ENCODE results near the gene CSGALNACT2.

CSGALNACT2 gene

DNA sequence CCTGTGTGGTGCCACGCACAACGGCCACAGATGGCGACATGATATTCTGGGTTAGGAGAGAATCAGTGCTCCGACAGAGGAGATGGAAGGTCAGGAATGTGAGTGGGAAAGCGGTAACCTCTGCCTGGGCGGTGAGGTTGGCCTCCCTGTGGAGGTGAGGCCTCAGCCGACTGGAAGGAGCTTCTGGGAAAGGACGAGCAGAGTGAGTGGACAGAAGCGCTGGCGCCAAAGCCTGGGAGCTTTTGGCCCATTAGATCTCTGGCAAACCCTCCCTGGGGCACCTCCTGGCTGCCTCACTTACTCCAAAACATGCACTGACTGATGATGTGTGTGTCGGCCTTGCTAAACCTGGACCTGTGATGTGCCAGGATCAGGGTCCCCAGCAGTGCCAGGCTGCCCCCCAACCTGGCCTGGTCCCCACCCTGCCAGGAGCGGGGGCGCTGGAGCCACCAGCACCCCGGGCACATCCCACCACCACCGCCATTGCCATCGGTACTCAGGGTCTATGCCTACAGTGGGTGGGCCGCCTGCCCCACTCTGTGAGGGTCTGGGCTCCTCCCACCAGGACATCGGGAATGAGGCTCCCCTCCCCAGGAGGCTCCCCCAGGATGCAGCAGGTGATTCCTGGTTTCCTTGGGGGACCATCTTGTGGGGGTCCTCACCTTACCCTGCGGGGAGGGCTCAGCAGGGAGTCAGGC, 77.7 kb downstream of the CSGALNACT2 start:
- TF ChIP-seq FOXM1 (IDR thresholded peaks at IDR 0.05; ENCODE audit: borderline replicate concordance, low read depth) (no peak), TAF1 (IDR thresholded peaks at IDR 0.05; ENCODE audit: low read depth) (no peak), TEAD4 (IDR thresholded peaks at IDR 0.05) (no peak), RAD21 (IDR thresholded peaks at IDR 0.05; ENCODE audit: low read depth) (no peak), TCF12 (IDR thresholded peaks at IDR 0.05; ENCODE audit: low read depth) (no peak), ZBTB7A (IDR thresholded peaks at IDR 0.05; ENCODE audit: low read depth) (no peak)
- TF ChIP-seq, protein P1, sequence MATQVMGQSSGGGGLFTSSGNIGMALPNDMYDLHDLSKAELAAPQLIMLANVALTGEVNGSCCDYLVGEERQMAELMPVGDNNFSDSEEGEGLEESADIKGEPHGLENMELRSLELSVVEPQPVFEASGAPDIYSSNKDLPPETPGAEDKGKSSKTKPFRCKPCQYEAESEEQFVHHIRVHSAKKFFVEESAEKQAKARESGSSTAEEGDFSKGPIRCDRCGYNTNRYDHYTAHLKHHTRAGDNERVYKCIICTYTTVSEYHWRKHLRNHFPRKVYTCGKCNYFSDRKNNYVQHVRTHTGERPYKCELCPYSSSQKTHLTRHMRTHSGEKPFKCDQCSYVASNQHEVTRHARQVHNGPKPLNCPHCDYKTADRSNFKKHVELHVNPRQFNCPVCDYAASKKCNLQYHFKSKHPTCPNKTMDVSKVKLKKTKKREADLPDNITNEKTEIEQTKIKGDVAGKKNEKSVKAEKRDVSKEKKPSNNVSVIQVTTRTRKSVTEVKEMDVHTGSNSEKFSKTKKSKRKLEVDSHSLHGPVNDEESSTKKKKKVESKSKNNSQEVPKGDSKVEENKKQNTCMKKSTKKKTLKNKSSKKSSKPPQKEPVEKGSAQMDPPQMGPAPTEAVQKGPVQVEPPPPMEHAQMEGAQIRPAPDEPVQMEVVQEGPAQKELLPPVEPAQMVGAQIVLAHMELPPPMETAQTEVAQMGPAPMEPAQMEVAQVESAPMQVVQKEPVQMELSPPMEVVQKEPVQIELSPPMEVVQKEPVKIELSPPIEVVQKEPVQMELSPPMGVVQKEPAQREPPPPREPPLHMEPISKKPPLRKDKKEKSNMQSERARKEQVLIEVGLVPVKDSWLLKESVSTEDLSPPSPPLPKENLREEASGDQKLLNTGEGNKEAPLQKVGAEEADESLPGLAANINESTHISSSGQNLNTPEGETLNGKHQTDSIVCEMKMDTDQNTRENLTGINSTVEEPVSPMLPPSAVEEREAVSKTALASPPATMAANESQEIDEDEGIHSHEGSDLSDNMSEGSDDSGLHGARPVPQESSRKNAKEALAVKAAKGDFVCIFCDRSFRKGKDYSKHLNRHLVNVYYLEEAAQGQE (IDR thresholded peaks at IDR 0.05; ENCODE audit: low read depth) = no peak

GRCh38 chr10:43216931-43217562, 78.8 kb downstream of the CSGALNACT2 start:
- TF ChIP-seq FOXM1 (IDR thresholded peaks at IDR 0.05; ENCODE audit: borderline replicate concordance, low read depth) = no peak

- TF ChIP-seq CEBPB (IDR thresholded peaks at IDR 0.05) (no peak), EP300 (IDR thresholded peaks at IDR 0.05; ENCODE audit: borderline replicate concordance) (no peak), ZBTB7A (IDR thresholded peaks at IDR 0.05; ENCODE audit: low read depth) (no peak), CREB1 (IDR thresholded peaks at IDR 0.05; ENCODE audit: low read depth) (no peak), YY1 (IDR thresholded peaks at IDR 0.05; ENCODE audit: low read depth) (no peak), NFIC (IDR thresholded peaks at IDR 0.05) (no peak), FOXM1 (IDR thresholded peaks at IDR 0.05; ENCODE audit: borderline replicate concordance, low read depth) (no peak), EGR1 (IDR thresholded peaks at IDR 0.05) (no peak), MAX (IDR thresholded peaks at IDR 0.05) (no peak), RAD21 (IDR thresholded peaks at IDR 0.05; ENCODE audit: low read depth) (no peak), TAF1 (IDR thresholded peaks at IDR 0.05; ENCODE audit: low read depth) (no peak), TCF12 (IDR thresholded peaks at IDR 0.05; ENCODE audit: low read depth) (no peak), TEAD4 (IDR thresholded peaks at IDR 0.05) (no peak)
- TF ChIP-seq, protein P2, sequence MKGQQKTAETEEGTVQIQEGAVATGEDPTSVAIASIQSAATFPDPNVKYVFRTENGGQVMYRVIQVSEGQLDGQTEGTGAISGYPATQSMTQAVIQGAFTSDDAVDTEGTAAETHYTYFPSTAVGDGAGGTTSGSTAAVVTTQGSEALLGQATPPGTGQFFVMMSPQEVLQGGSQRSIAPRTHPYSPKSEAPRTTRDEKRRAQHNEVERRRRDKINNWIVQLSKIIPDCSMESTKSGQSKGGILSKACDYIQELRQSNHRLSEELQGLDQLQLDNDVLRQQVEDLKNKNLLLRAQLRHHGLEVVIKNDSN (IDR thresholded peaks at IDR 0.05) = no peak
- TF ChIP-seq, protein P1 (IDR thresholded peaks at IDR 0.05; ENCODE audit: low read depth) = no peak
These were observed 79.4 kb downstream of the CSGALNACT2 start for GRCh38 chr10:43217563-43218205.

DNA sequence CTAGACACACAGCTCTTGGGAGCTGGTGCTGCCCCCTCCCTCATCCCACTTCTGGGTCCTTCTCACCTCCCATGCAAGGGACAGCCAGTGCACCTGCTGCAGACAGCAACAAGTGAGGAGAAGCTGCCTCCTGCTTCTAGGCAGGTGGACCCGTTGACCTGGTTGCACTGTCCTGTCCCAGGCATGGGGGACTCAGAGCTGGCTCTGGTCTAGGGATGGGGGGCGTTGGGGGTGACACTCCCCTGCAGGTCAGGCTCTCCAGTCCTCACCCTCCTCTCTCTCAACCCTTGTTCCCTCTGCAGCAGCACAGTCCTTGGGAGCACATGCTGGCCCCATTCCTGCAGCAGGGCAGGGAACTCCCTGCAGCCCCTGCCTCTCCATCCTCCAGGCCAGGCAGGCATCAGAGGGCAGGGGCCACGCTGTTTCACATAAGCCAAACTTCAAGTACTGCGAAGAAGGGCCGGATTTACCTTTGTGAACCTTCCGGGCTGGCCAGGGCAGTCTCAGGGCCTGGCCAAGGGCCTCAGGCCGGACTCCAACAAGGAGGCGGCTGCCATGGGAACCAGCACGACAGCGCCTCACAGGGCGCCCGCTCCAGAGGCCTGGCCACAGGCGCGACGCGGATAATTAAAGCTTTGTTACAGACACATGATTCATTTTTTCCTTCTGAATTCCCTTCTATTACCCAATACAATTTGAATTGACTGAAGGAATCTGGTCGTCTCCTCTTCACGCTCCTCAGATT, 80.1 kb downstream of the CSGALNACT2 start:
- no peak for TF ChIP-seq FOXM1 (IDR thresholded peaks at IDR 0.05; ENCODE audit: borderline replicate concordance, low read depth)
- TF ChIP-seq, protein P2 (IDR thresholded peaks at IDR 0.05) = no peak
- no peak for TF ChIP-seq ZBTB7A (IDR thresholded peaks at IDR 0.05; ENCODE audit: low read depth)
- TF ChIP-seq YY1 (IDR thresholded peaks at IDR 0.05; ENCODE audit: low read depth) = no peak
- TF ChIP-seq CEBPB (IDR thresholded peaks at IDR 0.05) = no peak
- no peak for TF ChIP-seq EGR1 (IDR thresholded peaks at IDR 0.05)
- no peak for TF ChIP-seq MAX (IDR thresholded peaks at IDR 0.05)
- TF ChIP-seq RAD21 (IDR thresholded peaks at IDR 0.05; ENCODE audit: low read depth) = no peak
- no peak; the same call in 1 of the 2 replicates for TF ChIP-seq EP300 (IDR thresholded peaks at IDR 0.05; ENCODE audit: borderline replicate concordance)
- no peak for TF ChIP-seq TAF1 (IDR thresholded peaks at IDR 0.05; ENCODE audit: low read depth)
- TF ChIP-seq CREB1 (IDR thresholded peaks at IDR 0.05; ENCODE audit: low read depth) = no peak
